ENCODE data around the gene ITGBL1. TPM values are rescaled to one million over a fixed set of nuclear protein-coding genes. Genes with fewer than 3 reads are reported as not detected.

ITGBL1 gene
- total RNA-seq, 4 donors from 2014 or later = 26.4 to 81.4 (median 76.1) TPM

DNA sequence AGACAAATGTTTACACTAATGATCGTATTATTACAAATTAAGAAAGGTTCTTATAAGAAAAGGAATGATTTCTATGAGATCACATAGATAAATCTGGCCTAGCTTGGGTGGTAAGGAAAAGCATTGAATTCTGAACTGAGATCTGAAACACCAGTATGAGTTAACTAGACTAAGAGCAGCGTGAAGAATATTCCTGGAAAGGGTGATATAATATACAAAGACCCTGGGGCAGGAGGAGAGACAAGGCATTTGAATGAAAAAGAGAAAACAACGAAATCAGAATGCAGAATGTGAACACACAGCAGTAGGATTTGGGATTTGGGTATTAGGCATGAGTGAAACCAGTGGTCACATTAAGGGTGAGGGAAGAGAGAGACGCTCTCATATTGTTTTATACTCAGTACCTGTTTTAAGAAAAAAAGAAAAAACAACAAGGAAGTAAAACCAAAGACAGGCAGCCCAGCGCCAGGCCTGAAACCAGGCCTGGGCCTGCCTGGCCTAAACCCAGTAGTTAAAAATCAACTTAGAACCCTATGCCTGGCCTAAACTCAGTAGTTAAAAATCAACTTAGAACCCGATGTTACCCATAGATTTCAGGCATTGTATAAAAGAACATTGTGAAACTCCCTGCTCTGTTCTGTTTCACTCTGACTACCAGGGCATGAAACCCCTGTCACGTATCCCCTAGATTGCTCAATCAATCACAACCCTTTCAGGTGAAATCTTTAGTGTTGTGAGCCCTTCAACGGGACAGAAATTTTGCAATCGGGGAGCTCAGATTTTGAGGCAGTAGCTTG is 287.1 kb downstream of the ITGBL1 start:
- Histone ChIP-seq H3K27ac (no peak overlapping the region), H3K4me1 (no peaks in the 10 kb centered on the region), H3K4me3 (no peak overlapping the region), H3K27me3 (no peaks in the 10 kb centered on the region), H3K36me3 (no peaks in the 10 kb centered on the region), H3K9me3 (no peaks in the 10 kb centered on the region)
- no peak for DNase-seq (ENCODE audit: low spot score in 2 of 2)
- 88 to 89% methylated on average over 9 of the region's 9 CpGs for WGBS, 2 donors
- TF ChIP-seq, protein P1, sequence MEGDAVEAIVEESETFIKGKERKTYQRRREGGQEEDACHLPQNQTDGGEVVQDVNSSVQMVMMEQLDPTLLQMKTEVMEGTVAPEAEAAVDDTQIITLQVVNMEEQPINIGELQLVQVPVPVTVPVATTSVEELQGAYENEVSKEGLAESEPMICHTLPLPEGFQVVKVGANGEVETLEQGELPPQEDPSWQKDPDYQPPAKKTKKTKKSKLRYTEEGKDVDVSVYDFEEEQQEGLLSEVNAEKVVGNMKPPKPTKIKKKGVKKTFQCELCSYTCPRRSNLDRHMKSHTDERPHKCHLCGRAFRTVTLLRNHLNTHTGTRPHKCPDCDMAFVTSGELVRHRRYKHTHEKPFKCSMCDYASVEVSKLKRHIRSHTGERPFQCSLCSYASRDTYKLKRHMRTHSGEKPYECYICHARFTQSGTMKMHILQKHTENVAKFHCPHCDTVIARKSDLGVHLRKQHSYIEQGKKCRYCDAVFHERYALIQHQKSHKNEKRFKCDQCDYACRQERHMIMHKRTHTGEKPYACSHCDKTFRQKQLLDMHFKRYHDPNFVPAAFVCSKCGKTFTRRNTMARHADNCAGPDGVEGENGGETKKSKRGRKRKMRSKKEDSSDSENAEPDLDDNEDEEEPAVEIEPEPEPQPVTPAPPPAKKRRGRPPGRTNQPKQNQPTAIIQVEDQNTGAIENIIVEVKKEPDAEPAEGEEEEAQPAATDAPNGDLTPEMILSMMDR (IDR thresholded peaks at IDR 0.05) = no peak
- TF ChIP-seq EP300 (IDR thresholded peaks at IDR 0.05) (no peak), POLR2A (IDR thresholded peaks at IDR 0.05) (no peak)

DNA sequence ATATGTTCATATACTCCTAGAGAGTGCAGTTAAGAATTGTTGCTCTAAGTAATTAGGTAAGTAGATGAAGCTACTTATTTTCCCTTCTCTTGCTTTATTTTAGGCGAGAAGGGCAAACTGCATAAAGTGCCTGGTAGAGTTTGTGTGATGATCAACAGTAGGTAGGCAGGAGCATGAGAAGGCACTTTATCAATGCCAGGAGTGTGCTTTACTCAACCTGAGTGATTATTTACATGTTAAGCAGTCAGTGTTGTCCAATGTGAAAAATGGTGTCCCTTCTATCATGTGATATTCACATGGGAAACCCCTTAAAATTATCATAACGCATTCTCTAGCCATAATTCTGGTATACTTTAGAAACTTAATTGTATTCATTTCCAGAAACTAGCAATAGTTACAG is 294.0 kb downstream of the ITGBL1 start:
- Histone ChIP-seq H3K27ac (no peak overlapping the region), H3K9me3 (no peaks in the 10 kb centered on the region), H3K36me3 (no peaks in the 10 kb centered on the region), H3K4me3 (no peak overlapping the region), H3K4me1 (no peaks in the 10 kb centered on the region), H3K27me3 (no peaks in the 10 kb centered on the region)
- WGBS, 2 donors = 91 to 98% methylated on average over 2 of the region's 2 CpGs
- DNase-seq (ENCODE audit: low spot score in 2 of 2) = no peak
- TF ChIP-seq, protein P1 (IDR thresholded peaks at IDR 0.05) = no peak
- no peak for TF ChIP-seq EP300 (IDR thresholded peaks at IDR 0.05)
- TF ChIP-seq POLR2A (IDR thresholded peaks at IDR 0.05) = no peak

DNA sequence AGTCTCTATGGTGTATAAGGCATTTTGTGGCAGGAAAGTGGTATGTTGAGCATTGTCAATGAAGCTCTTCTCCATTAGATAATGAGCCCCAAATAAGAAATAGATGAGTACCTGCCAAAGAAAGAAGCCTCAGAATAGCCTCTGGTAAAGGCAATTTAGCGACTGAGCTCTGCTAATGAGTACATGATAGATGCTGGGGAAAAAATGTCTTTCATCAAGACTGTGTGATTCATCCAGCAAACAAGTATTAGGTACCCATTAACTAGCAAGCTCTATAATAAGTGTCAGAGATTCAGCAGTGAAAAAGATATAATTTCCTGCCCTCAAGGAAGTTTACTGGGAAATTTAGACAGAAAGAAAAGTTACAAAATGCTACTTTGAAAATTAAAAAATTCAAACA is 294.6 kb downstream of the ITGBL1 start:
- no peak overlapping the region for H3K4me3 ChIP-seq
- no peak for TF ChIP-seq POLR2A (IDR thresholded peaks at IDR 0.05)
- TF ChIP-seq EP300 (IDR thresholded peaks at IDR 0.05) = no peak
- TF ChIP-seq, protein P1 (IDR thresholded peaks at IDR 0.05) = no peak
- no peak overlapping the region for H3K27ac ChIP-seq
- H3K36me3 ChIP-seq = no peaks in the 10 kb centered on the region
- DNase-seq (ENCODE audit: low spot score in 2 of 2) = no peak
- 92% methylated on average over 1 of the region's 1 CpG for WGBS, 2 donors
- no peaks in the 10 kb centered on the region for H3K4me1 ChIP-seq
- no peaks in the 10 kb centered on the region for H3K27me3 ChIP-seq
- H3K9me3 ChIP-seq = no peaks in the 10 kb centered on the region

DNA sequence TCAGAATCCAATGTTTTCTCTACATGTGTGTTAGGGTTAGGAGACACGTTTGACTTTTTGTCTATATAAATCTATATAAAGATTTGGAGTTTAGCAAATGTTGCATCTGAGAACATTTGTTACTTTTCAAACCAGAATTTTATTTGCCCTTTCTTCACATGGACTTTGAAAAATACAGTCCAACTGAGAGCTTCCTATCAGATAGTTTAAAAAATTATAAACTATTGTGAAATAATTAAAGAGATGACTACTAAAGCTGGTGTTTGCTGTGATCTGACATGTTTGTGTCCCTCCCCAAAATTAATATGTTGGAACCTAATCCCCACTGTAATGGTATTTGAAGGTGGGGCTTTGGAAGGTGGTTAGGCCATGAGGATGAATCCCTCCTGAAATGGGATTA is 297.1 kb downstream of the ITGBL1 start:
- WGBS, 2 donors = 91 to 95% methylated on average over 1 of the region's 1 CpG
- no peak for DNase-seq (ENCODE audit: low spot score in 2 of 2)
- Histone ChIP-seq H3K27ac (no peak overlapping the region), H3K4me3 (no peak overlapping the region), H3K27me3 (no peaks in the 10 kb centered on the region), H3K36me3 (no peaks in the 10 kb centered on the region), H3K9me3 (no peaks in the 10 kb centered on the region), H3K4me1 (no peaks in the 10 kb centered on the region)
- TF ChIP-seq, protein P1 (IDR thresholded peaks at IDR 0.05) = no peak
- no peak for TF ChIP-seq EP300 (IDR thresholded peaks at IDR 0.05)
- no peak for TF ChIP-seq POLR2A (IDR thresholded peaks at IDR 0.05)

DNA sequence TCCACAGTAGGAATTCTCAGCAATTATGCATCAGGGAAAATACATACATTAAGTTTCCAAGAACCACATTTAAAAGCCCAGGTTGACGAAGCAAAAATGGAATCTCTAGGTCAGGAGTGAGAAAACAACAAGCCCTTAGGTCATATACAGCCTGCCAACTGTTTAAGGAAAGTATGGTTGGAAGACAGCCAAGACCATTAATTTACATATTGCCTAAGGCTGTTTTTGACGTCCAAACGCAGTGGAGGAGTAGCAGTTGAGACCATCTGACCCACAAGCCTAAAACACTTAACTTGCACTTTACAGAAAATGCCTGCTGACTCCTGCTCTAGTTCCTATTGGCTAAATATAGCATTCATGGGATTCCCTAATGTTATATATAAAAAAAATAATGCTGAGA is 299.0 kb downstream of the ITGBL1 start:
- TF ChIP-seq EP300 (IDR thresholded peaks at IDR 0.05) (no peak), POLR2A (IDR thresholded peaks at IDR 0.05) (no peak)
- TF ChIP-seq, protein P1 (IDR thresholded peaks at IDR 0.05) = no peak
- H3K9me3 ChIP-seq = no peaks in the 10 kb centered on the region
- H3K36me3 ChIP-seq = no peaks in the 10 kb centered on the region
- H3K27me3 ChIP-seq = no peaks in the 10 kb centered on the region
- no peak overlapping the region for H3K27ac ChIP-seq
- no peak for DNase-seq (ENCODE audit: low spot score in 2 of 2)
- WGBS, 2 donors = 6 to 7% methylated on average over 3 of the region's 3 CpGs
- no peaks in the 10 kb centered on the region for H3K4me1 ChIP-seq
- no peak overlapping the region for H3K4me3 ChIP-seq

Measured in tibial nerve (tissue), 4 donors.